Esophagus squamous epithelium (tissue), 5 donors: Measurements from ENCODE around the gene PRODH2. TPM values are rescaled to one million over a fixed set of nuclear protein-coding genes. Genes with fewer than 3 reads are reported as not detected.

ENCODE experiments used
- DNase-seq: peaks from one replicate; lab custom pipeline; 2025; lab: John Stamatoyannopoulos, UW
- H3K27ac ChIP-seq, 4 donors: fragments of 200-600 bp; sonication (generic); one replicate each; pipeline ENCODE4 v1.5.1; 2016 to 2019; ENCODE audit warnings: mild to moderate bottlenecking in 1 of 4
- H3K27me3 ChIP-seq, 4 donors: fragments of 200-600 bp; sonication (generic); 1 replicate in 3 of 4; 2 replicates in 1 of 4; pipeline versions ENCODE4 v1.5.1 to v1.6.0; 2017 to 2021; ENCODE audit warnings: antibody characterized with exemption in 1 of 4
- H3K36me3 ChIP-seq, 3 donors: fragments of 200-600 bp; sonication (generic); one replicate each; pipeline ENCODE4 v1.5.1; 2016 to 2019
- H3K4me1 ChIP-seq, 3 donors: fragments of 200-600 bp; sonication (generic); one replicate each; pipeline ENCODE4 v1.5.1; 2017 to 2019
- H3K4me3 ChIP-seq, 4 donors: fragments of 200-600 bp; sonication (generic); 1 replicate in 3 of 4; 2 replicates in 1 of 4; pipeline ENCODE4 v1.5.1; 2016 to 2019; ENCODE audit warnings: mild to moderate bottlenecking in 2 of 4, moderate library complexity in 1 of 4
- H3K9me3 ChIP-seq, 3 donors: fragments of 200-600 bp; sonication (generic); one replicate each; pipeline ENCODE4 v1.5.1; 2016 to 2019
- POLR2A ChIP-seq, 4 donors: fragments of 450-650 bp; IDR thresholded peaks; one replicate each; pipeline ENCODE4 v1.6.1; 2017; ENCODE audit warnings: antibody characterized with exemption in 4 of 4, mild to moderate bottlenecking in 4 of 4, moderate library complexity in 3 of 4
- WGBS, 2 donors: methylation state at CpG; one replicate each; pipeline ENCODE4 v1.1.5; 2018; 5-methylcytosine and 5-hydroxymethylcytosine counted together
- intact Hi-C: fragments of 100-400 bp; cut with DNase I; formaldehyde crosslinking; loops from one replicate; pipeline ENCODE4 v1.15.0; 2022
- total RNA-seq, 4 donors: library from RNA; depleted of rRNA; stranded (reverse); fragments of >200 nt; gene quantifications; one replicate each; pipeline ENCODE4 v1.1.0, GENCODE V29; 2016
- TF ChIP-seq, protein P1 (sequence below), 6 experiments: fragments of 450-650 bp in 4 of 6; fragments of 200-600 bp in 2 of 6; sonication (generic) in 2 of 6; IDR thresholded peaks; one replicate each; pipeline ENCODE4 v1.5.1; 2016 to 2019; ENCODE audit warnings: antibody characterized with exemption in 6 of 6, mild to moderate bottlenecking in 4 of 6, moderate library complexity in 4 of 6
- donor health status: DM: yes; HTN: yes; CAD: no.

The PRODH2 gene
- total RNA-seq, 4 donors from 2014 or later, result not detected

DNA sequence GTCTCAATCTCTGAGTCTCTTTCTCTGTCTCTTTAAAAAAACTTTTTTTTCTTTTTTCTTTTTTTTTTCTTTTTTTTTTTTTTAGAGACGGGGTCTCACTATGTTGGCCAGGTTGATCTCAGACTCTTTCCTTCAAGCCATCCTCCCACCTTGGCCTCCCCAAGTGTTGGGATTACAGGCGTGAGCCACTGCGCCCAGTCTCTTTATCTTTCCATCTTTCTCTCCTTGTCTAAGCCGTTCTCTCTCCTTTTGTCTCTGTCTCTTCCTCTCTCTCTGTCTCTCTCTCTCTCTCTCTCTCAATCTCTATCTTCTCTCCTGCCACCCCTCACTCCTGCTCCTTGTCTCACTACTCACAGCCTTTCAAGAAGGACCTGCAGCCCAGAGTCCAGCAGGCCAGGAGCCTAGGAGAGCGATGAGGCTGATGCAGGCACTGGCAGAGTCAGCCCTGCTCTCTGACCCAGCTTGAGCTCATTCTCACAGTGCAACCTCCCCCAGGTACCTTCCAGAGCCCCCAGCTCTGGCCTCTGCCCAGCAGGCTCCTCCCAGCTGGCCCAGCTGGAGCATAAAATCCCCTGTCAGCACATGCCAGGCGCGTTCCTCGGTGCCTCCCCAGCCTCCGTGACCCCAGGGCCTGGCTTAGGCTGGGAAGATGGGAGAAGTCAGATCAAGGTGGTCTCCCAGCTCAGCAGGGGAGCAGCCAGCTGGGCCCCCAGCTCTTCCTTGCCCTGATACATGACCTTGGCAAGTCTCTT, 39.6 kb upstream of the PRODH2 start, which contains the start of gene NPHS1:
NPHS1 (minus strand) TSS at position 476 of the 752 bp plus-strand sequence. CDS start 667 bp downstream, outside the sequence.
- intact Hi-C loops, result no loop called here
- whole genome bisulfite sequencing, 2 donors, result 48 to 60% methylated on average over 9 of the region's 9 CpGs

GRCh38 chr19:35851213-35852028, 38.8 kb upstream of the PRODH2 start:
- no peaks in the 10 kb centered on the region for H3K36me3 ChIP-seq
- no peak overlapping the region for H3K4me3 ChIP-seq
- TF ChIP-seq, protein P1, sequence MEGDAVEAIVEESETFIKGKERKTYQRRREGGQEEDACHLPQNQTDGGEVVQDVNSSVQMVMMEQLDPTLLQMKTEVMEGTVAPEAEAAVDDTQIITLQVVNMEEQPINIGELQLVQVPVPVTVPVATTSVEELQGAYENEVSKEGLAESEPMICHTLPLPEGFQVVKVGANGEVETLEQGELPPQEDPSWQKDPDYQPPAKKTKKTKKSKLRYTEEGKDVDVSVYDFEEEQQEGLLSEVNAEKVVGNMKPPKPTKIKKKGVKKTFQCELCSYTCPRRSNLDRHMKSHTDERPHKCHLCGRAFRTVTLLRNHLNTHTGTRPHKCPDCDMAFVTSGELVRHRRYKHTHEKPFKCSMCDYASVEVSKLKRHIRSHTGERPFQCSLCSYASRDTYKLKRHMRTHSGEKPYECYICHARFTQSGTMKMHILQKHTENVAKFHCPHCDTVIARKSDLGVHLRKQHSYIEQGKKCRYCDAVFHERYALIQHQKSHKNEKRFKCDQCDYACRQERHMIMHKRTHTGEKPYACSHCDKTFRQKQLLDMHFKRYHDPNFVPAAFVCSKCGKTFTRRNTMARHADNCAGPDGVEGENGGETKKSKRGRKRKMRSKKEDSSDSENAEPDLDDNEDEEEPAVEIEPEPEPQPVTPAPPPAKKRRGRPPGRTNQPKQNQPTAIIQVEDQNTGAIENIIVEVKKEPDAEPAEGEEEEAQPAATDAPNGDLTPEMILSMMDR (IDR thresholded peaks at IDR 0.05), result no peak
- TF ChIP-seq POLR2A (IDR thresholded peaks at IDR 0.05), result no peak
- peaks cover 2 to 95% (median 13%) of the 10 kb centered on the region in 4 donors for H3K27me3 ChIP-seq
- no peaks in the 10 kb centered on the region for H3K9me3 ChIP-seq
- no peak overlapping the region for H3K27ac ChIP-seq
- H3K4me1 ChIP-seq, result peaks cover 6 to 8% (median 6%) of the 10 kb centered on the region in 3 donors
- 51 to 72% methylated on average over 8 to 20 of the region's 32 CpGs for WGBS, 2 donors
- DNase-seq, result no peak
- intact Hi-C loops, result no loop called here

More for the DNA sequence above, 39.6 kb upstream of the PRODH2 start, which contains the start of gene NPHS1:
- Histone ChIP-seq H3K36me3 (no peaks in the 10 kb centered on the region), H3K4me1 (peaks cover 13 to 15% (median 13%) of the 10 kb centered on the region in 3 donors), H3K27me3 (peaks cover 6 to 99% (median 18%) of the 10 kb centered on the region in 4 donors), H3K27ac (no peak within 1 kb of the TSS), H3K9me3 (no peaks in the 10 kb centered on the region), H3K4me3 (no peak within 1 kb of the TSS)
- TF ChIP-seq POLR2A (IDR thresholded peaks at IDR 0.05), result no peak
- TF ChIP-seq, protein P1 (IDR thresholded peaks at IDR 0.05), result no peak
- no peak for DNase-seq

- peaks cover 9 to 95% (median 15%) of the 10 kb centered on the region in 4 donors for H3K27me3 ChIP-seq
- intact Hi-C loops, result no loop called here
- no peaks in the 10 kb centered on the region for H3K9me3 ChIP-seq
- no peak for DNase-seq
- H3K4me3 ChIP-seq, result no peak overlapping the region
- H3K36me3 ChIP-seq, result no peaks in the 10 kb centered on the region
- no peak overlapping the region for H3K27ac ChIP-seq
- TF ChIP-seq POLR2A (IDR thresholded peaks at IDR 0.05), result no peak
- TF ChIP-seq, protein P1 (IDR thresholded peaks at IDR 0.05), result no peak
- WGBS, 2 donors, result 86% methylated on average over 6 of the region's 18 CpGs; no CpG with 5 or more reads in 1 of the 2 donors
- peaks cover 13 to 18% (median 14%) of the 10 kb centered on the region in 3 donors for H3K4me1 ChIP-seq
Observed at GRCh38 chr19:35848919-35849505, 36.4 kb upstream of the PRODH2 start.

GRCh38 chr19:35848486-35848885, 35.8 kb upstream of the PRODH2 start:
- peaks cover 9 to 95% (median 18%) of the 10 kb centered on the region in 4 donors for H3K27me3 ChIP-seq
- intact Hi-C loops, result no loop called here
- TF ChIP-seq, protein P1 (IDR thresholded peaks at IDR 0.05), result no peak
- TF ChIP-seq POLR2A (IDR thresholded peaks at IDR 0.05), result no peak
- WGBS, 2 donors, result 58% methylated on average over 2 of the region's 8 CpGs; no CpG with 5 or more reads in 1 of the 2 donors
- H3K4me1 ChIP-seq, result peaks cover 13 to 22% (median 14%) of the 10 kb centered on the region in 3 donors
- no peak for DNase-seq
- no peak overlapping the region for H3K27ac ChIP-seq
- no peaks in the 10 kb centered on the region for H3K36me3 ChIP-seq
- H3K4me3 ChIP-seq, result no peak overlapping the region
- no peaks in the 10 kb centered on the region for H3K9me3 ChIP-seq
